Body of pancreas (tissue), 4 donors: ENCODE data around the gene ASAP3. TPM values are rescaled to one million over a fixed set of nuclear protein-coding genes. Genes with fewer than 3 reads are reported as not detected.
A peak's percentile ranks its signal among the peaks of the same experiment; 100 is the strongest.

ENCODE experiments used
- ATAC-seq: fragments of 150-250 bp; one replicate; pipeline ENCODE4 v1.9.1; 2016
- DNase-seq, 4 donors: peaks; one replicate each; pipeline ENCODE4 v3.0.0-alpha.2; 2019
- H3K27ac ChIP-seq, 4 donors: fragments of 200-600 bp; sonication (generic); 1 replicate in 3 of 4; 2 replicates in 1 of 4; pipeline versions ENCODE4 v1.5.1 to v1.6.1; 2016 to 2019; ENCODE audit warnings: mild to moderate bottlenecking in 1 of 4, mixed read lengths in 1 of 4, moderate library complexity in 1 of 4
- H3K27me3 ChIP-seq, 2 donors: fragments of 200-600 bp; sonication (generic); one replicate each; pipeline ENCODE4 v1.6.0; 2016; ENCODE audit warnings: mild to moderate bottlenecking in 1 of 2
- H3K36me3 ChIP-seq, 2 donors: fragments of 200-600 bp; sonication (generic); replicated peaks in 1 of 2; 2 replicates each; pipeline ENCODE4 v1.5.1; 2016; ENCODE audit warnings: low read depth in 2 of 2; ENCODE audit not compliant: insufficient read depth in 1 of 2
- H3K4me1 ChIP-seq: fragments of 200-600 bp; sonication (generic); one replicate; pipeline ENCODE4 v1.6.0; 2016
- H3K4me3 ChIP-seq, 2 donors: fragments of 200-600 bp; sonication (generic); 1 replicate in 1 of 2; 2 replicates in 1 of 2; pipeline ENCODE4 v1.5.1; 2016 to 2019
- H3K9me3 ChIP-seq, 3 donors: fragments of 200-600 bp; sonication (generic); 1 replicate in 2 of 3; 2 replicates in 1 of 3; pipeline ENCODE4 v1.5.1; 2016
- CTCF ChIP-seq, 7 experiments: fragments of 450-650 bp in 4 of 7; fragments of 200-600 bp in 3 of 7; sonication (generic) in 3 of 7; IDR thresholded peaks; one replicate each; pipeline ENCODE4 v1.5.1; 2016 to 2019; ENCODE audit warnings: antibody characterized with exemption in 7 of 7
- POLR2A ChIP-seq, 3 donors: fragments of 450-650 bp; IDR thresholded peaks; one replicate each; pipeline ENCODE4 v1.6.1; 2016; ENCODE audit warnings: antibody characterized with exemption in 3 of 3, mild to moderate bottlenecking in 2 of 3
- WGBS, 2 donors: methylation state at CpG; one replicate each; pipeline ENCODE4 v1.1.5; 2017; 5-methylcytosine and 5-hydroxymethylcytosine counted together
- intact Hi-C: fragments of 100-400 bp; cut with DNase I; formaldehyde crosslinking; loops from one replicate; pipeline ENCODE4 v1.15.1; 2023
- total RNA-seq, 2 donors: library from RNA; depleted of rRNA; stranded (reverse); fragments of >200 nt; gene quantifications; one replicate each; pipeline ENCODE4 v1.1.0, GENCODE V29; 2016

ASAP3 gene
- total RNA-seq, 2 donors from 2014 or later = 27.4 to 39.4 TPM

- Histone ChIP-seq H3K27ac (peak within 1 kb of the TSS; percentile 89 to 97 (median 96)), H3K9me3 (no peaks in the 10 kb centered on the region), H3K4me1 (peaks cover 53% of the 10 kb centered on the region), H3K27me3 (no peaks in the 10 kb centered on the region), H3K36me3 (no peaks in the 10 kb centered on the region), H3K4me3 (peak within 1 kb of the TSS; percentile 57 to 65)
- DNase-seq (peak; percentile 82 to 90 (median 84)), ATAC-seq (peak; percentile 59)
- 0 to 1% methylated on average over 17 to 83 of the region's 84 CpGs for WGBS, 2 donors
- intact Hi-C loops = no loop called here
- TF ChIP-seq POLR2A (IDR thresholded peaks at IDR 0.05) (peak in 2 of 3 donors; percentile 34 to 48), CTCF (IDR thresholded peaks at IDR 0.05) (peak in 1 of 7 experiments; percentile 10)
These were observed 59.4 kb downstream of the ASAP3 start, which contains the start of gene TCEA3 for GRCh38 chr1:23424293-23425192. Gene TCEA3 (minus strand): TSS chr1:23424748. CDS start chr1:23424633, 115 bp downstream.

GRCh38 chr1:23423415-23424292 lies 60.3 kb downstream of the ASAP3 start:
- WGBS, 2 donors = 2% methylated on average over 7 to 42 of the region's 46 CpGs
- peak overlapping the region; percentile 57 to 65 for H3K4me3 ChIP-seq
- H3K27ac ChIP-seq = peak overlapping the region; percentile 89 to 97 (median 96)
- H3K4me1 ChIP-seq = peaks cover 62% of the 10 kb centered on the region
- DNase-seq (peak; percentile 90 to 93 (median 92)), ATAC-seq (peak; percentile 77)
- H3K36me3 ChIP-seq = no peaks in the 10 kb centered on the region
- H3K27me3 ChIP-seq = no peaks in the 10 kb centered on the region
- intact Hi-C loops = no loop called here
- H3K9me3 ChIP-seq = no peaks in the 10 kb centered on the region
- TF ChIP-seq CTCF (IDR thresholded peaks at IDR 0.05) = peak in 1 of 7 experiments; percentile 3
- peak; percentile 56 to 68 (median 61) for TF ChIP-seq POLR2A (IDR thresholded peaks at IDR 0.05)

- WGBS, 2 donors = 24 to 25% methylated on average over 4 to 6 of the region's 6 CpGs
- no peak for TF ChIP-seq CTCF (IDR thresholded peaks at IDR 0.05)
- TF ChIP-seq POLR2A (IDR thresholded peaks at IDR 0.05) = no peak
These were observed 61.0 kb downstream of the ASAP3 start for GRCh38 chr1:23422941-23423340.

GRCh38 chr1:23422241-23422877 lies 61.6 kb downstream of the ASAP3 start:
- DNase-seq = peak; percentile 65 to 84 (median 80)
- intact Hi-C loops = no loop called here
- Histone ChIP-seq H3K36me3 (no peaks in the 10 kb centered on the region), H3K27me3 (no peaks in the 10 kb centered on the region), H3K9me3 (no peaks in the 10 kb centered on the region), H3K4me3 (peak overlapping the region in 1 of 2 donors; percentile 8), H3K4me1 (peaks cover 75% of the 10 kb centered on the region), H3K27ac (peak overlapping the region; percentile 89 to 97 (median 96))
- ATAC-seq = peak; percentile 9
- peak in 1 of 3 donors; percentile 24 for TF ChIP-seq POLR2A (IDR thresholded peaks at IDR 0.05)
- no peak for TF ChIP-seq CTCF (IDR thresholded peaks at IDR 0.05)
- 3 to 7% methylated on average over 13 to 15 of the region's 15 CpGs for WGBS, 2 donors

More at GRCh38 chr1:23422941-23423340, 61.0 kb downstream of the ASAP3 start:
- DNase-seq (peak; percentile 36 to 50 (median 49)), ATAC-seq (no peak)
- H3K4me1 ChIP-seq = peaks cover 69% of the 10 kb centered on the region
- H3K4me3 ChIP-seq = no peak overlapping the region
- H3K9me3 ChIP-seq = no peaks in the 10 kb centered on the region
- no peaks in the 10 kb centered on the region for H3K36me3 ChIP-seq
- intact Hi-C loops = no loop called here
- H3K27me3 ChIP-seq = no peaks in the 10 kb centered on the region
- H3K27ac ChIP-seq = peak overlapping the region; percentile 89 to 97 (median 96)
